CD4-positive, alpha-beta T cell treated with Interleukin-17A for 1 hour (primary cell): ENCODE data around the gene CMTM3.
"Not testable (repeated sequence)": the region's sequence is repeated elsewhere in the genome, so short reads cannot be mapped to it uniquely, and the experiment has no call there.

Experiments used
- DNase-seq: peaks from one replicate; pipeline ENCODE4 v3.0.0-alpha.2; 2020

The CMTM3 gene

GRCh38 chr16:66610111-66610820, 5.8 kb downstream of the CMTM3 start:
- DNase-seq: no peak

- DNase-seq: not testable (repeated sequence)
These were observed 7.4 kb downstream of the CMTM3 start for GRCh38 chr16:66611911-66612310.

- no peak for DNase-seq
These were observed 7.9 kb downstream of the CMTM3 start for GRCh38 chr16:66612422-66612821.

- no peak for DNase-seq
These were observed 9.8 kb downstream of the CMTM3 start for GRCh38 chr16:66614161-66614802.

- no peak for DNase-seq
These were observed 11.7 kb downstream of the CMTM3 start for GRCh38 chr16:66616169-66616568.

- DNase-seq: no peak
These were observed 12.1 kb downstream of the CMTM3 start for GRCh38 chr16:66616592-66616991.

GRCh38 chr16:66617010-66617434, 12.5 kb downstream of the CMTM3 start:
- DNase-seq: no peak

- DNase-seq: no peak
These were observed 13.2 kb downstream of the CMTM3 start for GRCh38 chr16:66617728-66618127.

- DNase-seq: no peak
These were observed 14.3 kb downstream of the CMTM3 start for GRCh38 chr16:66618588-66619375.

- DNase-seq: no peak
These were observed 15.3 kb downstream of the CMTM3 start for GRCh38 chr16:66619534-66620428.

GRCh38 chr16:66620429-66620795, 15.9 kb downstream of the CMTM3 start:
- DNase-seq: no peak

GRCh38 chr16:66621973-66622372, 17.5 kb downstream of the CMTM3 start:
- DNase-seq: no peak

GRCh38 chr16:66622863-66623262, 18.4 kb downstream of the CMTM3 start:
- DNase-seq: no peak

- DNase-seq: no peak
These were observed 19.3 kb downstream of the CMTM3 start for GRCh38 chr16:66623755-66624154.

- DNase-seq: not testable (repeated sequence)
These were observed 23.3 kb downstream of the CMTM3 start for GRCh38 chr16:66627611-66628378.

GRCh38 chr16:66629856-66630255, 25.4 kb downstream of the CMTM3 start:
- no peak for DNase-seq

- DNase-seq: not testable (repeated sequence)
These were observed 26.2 kb downstream of the CMTM3 start for GRCh38 chr16:66630561-66631260.

GRCh38 chr16:66631558-66631957, 27.1 kb downstream of the CMTM3 start:
- DNase-seq: not testable (repeated sequence)

- no peak for DNase-seq
These were observed 30.2 kb downstream of the CMTM3 start for GRCh38 chr16:66634527-66635196.

GRCh38 chr16:66635406-66635805, 30.9 kb downstream of the CMTM3 start:
- no peak for DNase-seq

GRCh38 chr16:66636199-66636598, 31.7 kb downstream of the CMTM3 start:
- no peak for DNase-seq
